Measurements from ENCODE around the gene EBF3. TPM values are rescaled to one million over a fixed set of nuclear protein-coding genes. Genes with fewer than 3 reads are reported as not detected.

EBF3 gene
- total RNA-seq, 1 experiment from 2014 or later, result 0.22 TPM

DNA sequence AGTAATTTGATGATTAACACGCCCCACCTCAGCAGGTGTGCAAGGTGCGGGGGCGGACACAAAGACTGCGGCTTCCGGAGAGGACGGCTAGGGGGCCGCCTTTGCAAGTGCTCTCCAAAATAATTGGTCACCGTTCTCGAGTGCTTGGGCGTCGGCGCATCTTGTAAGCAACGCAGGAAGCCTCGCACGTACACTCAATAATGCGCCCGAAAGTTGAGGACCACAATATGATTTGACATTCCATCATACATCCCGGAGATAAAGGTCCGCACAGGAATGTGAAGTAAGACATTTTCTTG is 114.7 kb downstream of the EBF3 start:
- no peak overlapping the region for H2BK5ac ChIP-seq (ENCODE audit: insufficient read length, low read length)
- no peak overlapping the region for H3K9ac ChIP-seq (ENCODE audit: extremely low read depth, insufficient read length, low read length)
- H4K8ac ChIP-seq (replicated peaks; ENCODE audit: insufficient read length, low read depth, low read length), result no peak overlapping the region
- H2AK5ac ChIP-seq (ENCODE audit: insufficient read length, low read length), result no peak overlapping the region
- H3K36me3 Mint-ChIP-seq (ENCODE audit: insufficient read depth in 1 of 3, low read depth in 3 of 3), result no peaks in the 10 kb centered on the region
- no peak overlapping the region for H3K23ac ChIP-seq (ENCODE audit: insufficient read length, low read depth, low read length)
- H4K20me1 ChIP-seq (ENCODE audit: control insufficient read depth, insufficient read depth, insufficient read length), result no peaks in the 10 kb centered on the region
- H3K56ac ChIP-seq (ENCODE audit: insufficient read length, low read depth, low read length), result no peak overlapping the region
- H3K14ac ChIP-seq (ENCODE audit: insufficient read depth, low read length), result no peak overlapping the region
- no peak overlapping the region for H3K18ac ChIP-seq (ENCODE audit: insufficient read length, low read depth, low read length)
- no peak overlapping the region for H4K91ac ChIP-seq (ENCODE audit: insufficient read length, low read depth, low read length)
- H3K79me2 ChIP-seq (ENCODE audit: insufficient read depth, low read length), result no peaks in the 10 kb centered on the region
- TF ChIP-seq, protein P1, sequence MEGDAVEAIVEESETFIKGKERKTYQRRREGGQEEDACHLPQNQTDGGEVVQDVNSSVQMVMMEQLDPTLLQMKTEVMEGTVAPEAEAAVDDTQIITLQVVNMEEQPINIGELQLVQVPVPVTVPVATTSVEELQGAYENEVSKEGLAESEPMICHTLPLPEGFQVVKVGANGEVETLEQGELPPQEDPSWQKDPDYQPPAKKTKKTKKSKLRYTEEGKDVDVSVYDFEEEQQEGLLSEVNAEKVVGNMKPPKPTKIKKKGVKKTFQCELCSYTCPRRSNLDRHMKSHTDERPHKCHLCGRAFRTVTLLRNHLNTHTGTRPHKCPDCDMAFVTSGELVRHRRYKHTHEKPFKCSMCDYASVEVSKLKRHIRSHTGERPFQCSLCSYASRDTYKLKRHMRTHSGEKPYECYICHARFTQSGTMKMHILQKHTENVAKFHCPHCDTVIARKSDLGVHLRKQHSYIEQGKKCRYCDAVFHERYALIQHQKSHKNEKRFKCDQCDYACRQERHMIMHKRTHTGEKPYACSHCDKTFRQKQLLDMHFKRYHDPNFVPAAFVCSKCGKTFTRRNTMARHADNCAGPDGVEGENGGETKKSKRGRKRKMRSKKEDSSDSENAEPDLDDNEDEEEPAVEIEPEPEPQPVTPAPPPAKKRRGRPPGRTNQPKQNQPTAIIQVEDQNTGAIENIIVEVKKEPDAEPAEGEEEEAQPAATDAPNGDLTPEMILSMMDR (conservative IDR thresholded peaks at IDR 0.05), result no peak
- no peaks in the 10 kb centered on the region for H3K4me1 ChIP-seq (ENCODE audit: insufficient read depth, low read length)
- no peak overlapping the region for H4K5ac ChIP-seq (ENCODE audit: insufficient read length, low read depth, low read length)
- no peaks in the 10 kb centered on the region for H3K27me3 ChIP-seq (ENCODE audit: insufficient read depth, low read length)
- H3K4ac ChIP-seq (ENCODE audit: low read depth, low read length), result no peak overlapping the region
- no peak overlapping the region for H2BK120ac ChIP-seq (ENCODE audit: low read depth, low read length, poor library complexity, severe bottlenecking)
- no peak overlapping the region for H2BK15ac ChIP-seq (ENCODE audit: low read depth, low read length)
- H3T11ph ChIP-seq (ENCODE audit: low read length), result no peak overlapping the region
- no peaks in the 10 kb centered on the region for H3K9me3 Mint-ChIP-seq
- H2BK12ac ChIP-seq (ENCODE audit: insufficient read length, low read depth, low read length), result no peak overlapping the region
- peaks cover 20 to 38% of the 10 kb centered on the region in 2 experiments for H3K4me1 Mint-ChIP-seq
- H2BK20ac ChIP-seq (ENCODE audit: low read depth, low read length, poor library complexity, severe bottlenecking), result no peak overlapping the region
- WGBS (ENCODE audit: extremely low coverage, insufficient read length, low lambda C conversion rate), result no CpG with 5 or more reads among the region's 19 CpGs
- peak; percentile 10 for DNase-seq
- H3K27ac Mint-ChIP-seq, result no peak overlapping the region
- no peaks in the 10 kb centered on the region for H3K79me1 ChIP-seq (ENCODE audit: insufficient read depth, low read depth, low read length, poor library complexity, severe bottlenecking)
- no peaks in the 10 kb centered on the region for H3K27me3 Mint-ChIP-seq (ENCODE audit: low read depth)
- no peak overlapping the region for H3K4me3 Mint-ChIP-seq
- H3K27ac ChIP-seq (ENCODE audit: insufficient read length, low read depth, low read length), result no peak overlapping the region
- H3K23me2 ChIP-seq (ENCODE audit: insufficient read length, low read depth, low read length, poor library complexity, severe bottlenecking), result no peaks in the 10 kb centered on the region
- H3K4me2 ChIP-seq (ENCODE audit: insufficient read depth, insufficient read length, low read length), result no peak overlapping the region
- H3K9me3 ChIP-seq (ENCODE audit: control insufficient read depth, low read depth, low read length), result no peaks in the 10 kb centered on the region
- no peak overlapping the region for H2AFZ ChIP-seq (ENCODE audit: low read length)
